NCI-H2171 treated with DMSO at 0.1 percent for 48 hours (cell line): ENCODE data around the gene CCDC34.

ENCODE experiments used
- DNase-seq: peaks from one replicate; lab custom pipeline; 2025; lab: John Stamatoyannopoulos, UW

CCDC34 gene

DNA sequence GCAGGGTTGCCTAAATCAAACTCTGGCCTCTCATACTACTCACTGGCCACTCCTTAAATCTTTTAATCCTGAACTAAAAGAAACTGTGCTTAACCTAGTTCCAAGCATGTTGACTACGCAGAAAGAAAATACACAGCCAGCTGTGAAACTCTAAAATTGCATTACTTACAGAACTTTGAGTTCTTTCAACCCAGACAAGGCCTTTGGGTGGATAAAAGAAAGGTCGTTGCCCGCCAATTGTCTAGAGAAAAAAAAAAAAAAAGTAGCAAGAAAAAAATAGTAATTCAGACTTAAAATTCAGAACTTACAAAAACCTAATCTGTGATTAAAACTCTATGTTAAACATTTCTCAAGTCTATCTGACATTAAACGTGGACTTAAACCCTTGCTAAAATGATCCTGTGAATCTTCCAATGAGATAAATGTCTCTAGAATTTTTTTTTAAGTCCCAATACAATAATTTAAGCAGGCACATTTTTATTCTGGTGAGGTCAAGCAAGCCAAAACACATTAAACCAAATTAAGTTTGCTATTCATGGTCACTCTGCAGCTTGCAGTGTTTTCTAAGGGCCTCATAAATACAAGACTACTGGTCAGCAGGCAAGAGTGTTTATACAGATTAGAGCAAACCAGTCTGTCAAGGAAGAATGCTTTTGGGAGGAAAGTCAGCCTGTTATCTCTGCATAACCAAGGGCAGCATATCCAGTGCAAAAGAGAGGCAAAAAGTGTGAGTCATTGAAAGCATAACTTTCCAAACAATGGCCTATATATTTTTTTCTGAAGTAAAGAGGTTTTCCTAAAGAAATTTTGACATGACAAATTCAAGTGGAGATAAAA is 29.5 kb upstream of the CCDC34 start:
- DNase-seq = peak; percentile 19

DNA sequence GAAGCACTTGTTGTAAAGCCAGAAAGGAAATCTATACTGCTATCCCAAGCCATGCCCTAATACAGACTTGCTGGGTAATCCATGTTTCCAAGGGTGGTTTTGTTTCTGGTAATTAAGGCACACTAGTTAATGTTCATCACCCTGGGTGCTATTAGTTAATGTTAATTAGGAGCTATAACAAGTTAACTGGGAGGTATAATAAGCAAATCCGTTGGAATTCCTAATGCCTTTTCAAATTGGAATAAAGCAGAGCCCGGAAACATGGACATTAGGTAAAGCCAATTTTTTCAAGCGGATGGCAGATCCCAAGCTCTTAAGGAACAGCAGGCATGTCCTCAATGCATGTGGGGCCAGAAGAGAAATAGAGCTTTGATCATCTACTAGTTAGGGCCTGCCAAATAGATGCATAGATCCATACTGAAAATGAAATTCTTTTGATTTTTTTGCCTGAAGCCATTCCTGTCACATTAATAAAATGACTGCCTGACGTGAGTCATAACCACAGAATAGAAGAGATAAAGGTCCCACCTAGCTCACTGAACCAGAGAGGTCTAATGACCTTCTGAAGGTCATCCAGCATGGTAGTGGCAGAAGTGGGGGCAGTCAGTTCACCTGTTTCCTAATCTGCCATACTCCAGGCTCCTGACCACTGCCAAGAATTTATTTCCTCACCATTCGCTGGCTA is 28.5 kb upstream of the CCDC34 start:
- DNase-seq = no peak

GRCh38 chr11:27390318-27391295 is 27.6 kb upstream of the CCDC34 start:
- DNase-seq = no peak

DNA sequence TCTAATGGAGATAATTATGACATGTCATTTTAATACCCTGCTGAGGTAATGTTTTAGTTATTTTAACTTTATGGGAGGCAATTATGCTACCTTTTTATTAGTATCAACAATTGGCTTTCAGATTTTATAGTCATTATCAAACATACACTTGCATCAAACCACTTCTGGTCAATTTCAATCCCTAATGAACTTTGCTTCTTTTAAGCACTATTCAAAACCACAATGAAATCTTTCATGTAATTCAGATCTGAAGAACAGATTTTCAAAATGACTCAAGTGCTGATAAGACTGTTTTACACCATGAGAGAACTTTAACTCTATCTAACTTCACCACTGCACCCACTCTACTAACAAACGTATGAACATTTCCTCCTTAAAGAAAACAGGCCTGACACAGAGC is 25.9 kb upstream of the CCDC34 start:
- no peak for DNase-seq

- no peak for DNase-seq
These were observed 25.0 kb upstream of the CCDC34 start for GRCh38 chr11:27388001-27388400.

DNA sequence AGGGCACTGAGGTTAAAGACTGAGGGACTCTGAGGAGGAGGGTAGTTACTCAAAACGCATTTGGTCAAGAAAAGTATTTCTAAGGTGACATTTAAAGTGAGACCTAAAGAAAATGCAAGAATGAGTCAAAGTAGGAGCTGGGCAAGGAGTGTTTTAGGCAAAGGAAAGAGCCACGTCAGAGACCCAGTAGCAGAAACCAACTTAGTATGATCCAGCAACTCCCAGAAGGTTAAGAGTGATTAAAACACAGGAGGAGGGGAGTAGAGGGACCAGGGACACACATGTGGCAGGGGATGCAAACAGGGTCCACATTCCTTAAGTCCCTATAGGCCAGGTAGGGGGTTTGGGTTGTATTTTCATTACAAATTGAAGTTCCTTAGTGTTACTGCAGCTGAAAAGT is 24.3 kb upstream of the CCDC34 start:
- DNase-seq = no peak

DNA sequence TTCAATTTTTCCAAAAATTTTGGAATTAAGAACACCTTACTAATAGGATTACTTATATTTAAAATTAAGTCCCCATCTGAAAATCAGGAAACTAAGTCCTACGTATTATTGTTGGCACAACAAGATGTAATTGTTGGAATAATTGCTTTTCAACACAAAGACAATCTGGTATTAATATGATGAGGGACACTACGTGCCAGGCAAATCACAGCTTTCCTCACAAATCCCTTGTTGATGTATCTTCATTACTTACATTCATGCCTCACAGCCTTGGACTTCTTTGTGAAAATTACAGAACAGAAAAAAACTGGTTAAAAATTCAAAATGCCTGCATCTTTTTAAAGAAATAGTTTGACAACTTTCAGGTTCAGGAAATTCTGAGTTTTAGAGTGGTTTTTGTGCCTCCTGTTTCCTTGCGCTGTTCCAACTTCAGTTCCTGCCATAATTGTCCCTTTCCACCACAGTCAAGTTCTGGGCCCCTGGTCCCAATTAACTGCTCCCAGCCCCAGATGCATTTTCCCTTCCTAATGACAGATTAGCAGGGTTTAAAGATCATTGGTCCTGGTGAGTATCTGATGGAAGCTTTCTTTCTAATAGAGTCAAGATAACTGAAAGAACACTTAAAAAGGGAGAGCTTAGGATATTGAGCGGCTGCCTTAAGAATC is 23.3 kb upstream of the CCDC34 start:
- no peak for DNase-seq

GRCh38 chr11:27385245-27385644 is 22.2 kb upstream of the CCDC34 start:
- peak; percentile 95 for DNase-seq

GRCh38 chr11:27384227-27384626 is 21.2 kb upstream of the CCDC34 start:
- DNase-seq = no peak

DNA sequence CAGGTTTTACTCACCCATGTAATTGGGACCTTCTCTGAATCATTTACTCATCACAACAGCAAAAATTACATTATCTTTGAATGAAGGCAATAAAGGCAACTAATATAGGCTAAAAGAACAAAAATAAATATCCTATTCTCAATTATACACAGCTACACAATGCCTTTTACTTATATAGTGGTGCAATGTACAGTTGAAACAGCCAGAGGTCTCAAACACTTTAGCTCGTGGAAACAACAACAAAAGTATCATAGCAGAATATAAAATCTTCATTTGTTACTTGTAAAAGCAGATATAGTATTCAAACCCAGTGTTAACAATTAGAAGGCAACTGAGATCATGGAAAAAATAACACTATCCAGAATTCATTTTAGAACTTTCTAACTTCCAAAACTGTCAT is 20.6 kb upstream of the CCDC34 start:
- DNase-seq = no peak

- no peak for DNase-seq
These were observed 18.2 kb upstream of the CCDC34 start for GRCh38 chr11:27381238-27381666.

DNA sequence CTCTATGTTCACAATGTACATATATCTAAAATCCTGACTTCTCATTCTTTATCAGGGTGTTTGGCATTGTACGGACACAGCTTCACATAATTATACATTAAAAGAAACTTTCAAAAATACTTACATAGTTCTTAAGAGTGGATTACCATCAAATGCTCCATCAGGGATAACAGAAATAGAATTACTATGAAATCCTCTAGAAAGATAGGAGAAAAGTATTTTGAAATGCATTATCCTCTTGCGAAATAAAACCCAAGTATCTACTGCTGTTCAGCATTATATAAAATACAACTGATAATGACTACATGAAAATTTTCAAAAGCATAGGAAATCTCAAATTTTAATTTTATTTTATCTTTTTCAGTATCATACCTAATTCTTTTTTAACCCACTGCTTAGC is 17.8 kb upstream of the CCDC34 start:
- DNase-seq = no peak

- no peak for DNase-seq
These were observed 16.4 kb upstream of the CCDC34 start for GRCh38 chr11:27379449-27379848.

GRCh38 chr11:27375370-27375769 is 12.4 kb upstream of the CCDC34 start:
- DNase-seq = no peak

- DNase-seq = peak; percentile 36
These were observed 11.0 kb upstream of the CCDC34 start for GRCh38 chr11:27373856-27374602.

- no peak for DNase-seq
These were observed 10.4 kb upstream of the CCDC34 start for GRCh38 chr11:27373392-27373791.

DNA sequence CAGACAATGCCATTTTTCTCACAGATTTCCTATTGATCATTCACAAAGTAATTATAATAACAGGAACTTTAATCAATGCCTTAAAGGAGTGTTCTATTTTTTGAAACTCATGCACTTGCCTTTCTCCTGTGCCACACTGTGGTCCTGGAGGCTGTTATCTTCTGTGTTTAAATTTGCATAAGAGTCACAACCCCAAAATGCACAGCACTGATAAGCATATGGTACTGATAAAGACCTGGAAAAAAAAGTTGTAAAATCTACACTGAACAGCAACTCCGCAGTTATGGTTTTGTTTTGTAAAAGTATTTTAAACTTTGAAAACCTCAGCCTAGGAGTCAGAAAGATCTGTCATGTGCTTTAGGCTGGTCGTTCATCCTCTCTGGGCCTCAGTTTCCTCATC is 9.1 kb upstream of the CCDC34 start:
- DNase-seq = no peak

GRCh38 chr11:27371489-27371888 is 8.5 kb upstream of the CCDC34 start:
- DNase-seq = no peak

DNA sequence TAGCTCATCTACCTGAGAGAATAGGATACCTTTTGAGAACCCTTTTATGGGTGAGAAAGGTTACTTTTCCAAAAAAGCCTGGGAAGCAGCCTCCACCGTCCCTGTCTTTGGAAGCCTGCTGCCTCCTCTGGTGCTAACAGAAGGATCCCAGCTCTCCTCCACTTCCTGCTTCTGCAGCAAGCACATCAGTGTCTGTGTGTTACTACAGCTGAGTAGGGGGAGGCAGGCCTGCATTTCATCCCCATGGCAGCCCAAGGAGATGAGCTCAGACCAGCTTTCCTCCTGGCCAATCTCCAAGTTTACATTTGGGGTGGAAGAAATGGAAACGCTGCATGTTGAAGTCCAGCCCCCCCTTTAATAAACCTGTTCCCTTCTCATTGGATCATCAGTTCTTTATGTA is 7.4 kb upstream of the CCDC34 start:
- DNase-seq = no peak

DNA sequence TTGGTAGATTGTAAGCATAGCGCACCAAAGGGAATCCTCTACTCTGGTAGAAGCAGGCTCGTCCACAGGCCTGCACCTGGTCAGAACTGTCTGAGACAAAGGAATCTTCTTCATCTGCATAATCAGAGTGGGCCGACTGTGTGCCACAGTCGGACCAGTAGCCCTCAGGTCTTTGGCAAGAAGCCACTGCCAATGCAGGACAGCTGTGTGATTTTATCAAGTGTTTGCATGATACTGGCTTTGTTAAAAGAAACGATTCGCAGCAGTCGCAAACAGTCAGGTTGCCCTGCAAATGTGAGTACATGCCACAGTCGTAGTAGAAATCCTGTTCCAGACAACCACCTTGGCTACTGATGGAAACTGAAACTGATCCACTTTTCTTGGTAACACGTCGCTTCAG is 4.9 kb upstream of the CCDC34 start:
- DNase-seq = no peak

DNA sequence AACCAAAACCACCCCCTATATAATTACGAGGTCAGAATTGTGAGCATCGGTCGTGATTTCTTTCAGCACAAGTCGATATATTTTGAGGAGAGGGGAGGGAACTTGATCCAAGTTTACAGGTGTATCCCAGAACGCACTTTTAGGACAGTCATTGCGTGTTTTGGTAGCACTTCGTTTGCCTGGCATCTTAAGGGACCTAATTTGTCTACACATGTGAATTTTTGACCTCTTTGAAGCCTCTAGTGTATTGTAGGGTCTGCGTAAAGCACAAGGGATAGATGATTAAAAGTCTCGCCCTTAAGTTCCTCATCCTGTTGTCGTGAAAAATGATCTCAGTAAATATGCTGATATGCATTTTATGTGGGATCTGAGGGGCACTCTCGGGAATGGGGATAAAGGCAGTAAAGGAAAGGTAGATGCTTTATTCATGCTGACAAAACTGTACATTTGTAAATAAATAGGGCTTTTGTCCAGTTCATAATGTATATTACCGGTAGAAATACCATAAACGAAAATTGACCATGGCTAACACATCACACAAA is 632 bp upstream of the CCDC34 start:
- DNase-seq = no peak
